Astrocyte (in vitro differentiated cells and primary cell): ENCODE results near the gene NPY2R. TPM values are rescaled to one million over a fixed set of nuclear protein-coding genes. Genes with fewer than 3 reads are reported as not detected.
A peak's percentile ranks its signal among the peaks of the same experiment; 100 is the strongest.

Experiments used
- DNase-seq: peaks from one replicate; pipeline ENCODE4 v3.0.0-alpha.2; 2010; ENCODE audit warnings: low read depth
- FAIRE-seq: peaks from 2 replicates; lab custom pipeline; 2011; peaks lifted over from hg19 to GRCh38; lab: Jason Lieb, UNC
- H2AFZ ChIP-seq: 2 replicates; pipeline ENCODE4 v1.6.0; 2012; ENCODE audit warnings: low read depth, low read length, inconsistent platforms
- H3K27ac ChIP-seq: 2 replicates; pipeline ENCODE4 v1.5.1; 2011; ENCODE audit warnings: low read depth, low read length, inconsistent platforms
- H3K27me3 ChIP-seq: 2 replicates; pipeline ENCODE4 v1.6.0; 2011; ENCODE audit warnings: low read length, inconsistent platforms; ENCODE audit not compliant: insufficient read depth
- H3K36me3 ChIP-seq: 2 replicates; pipeline ENCODE4 v1.5.1; 2011; ENCODE audit warnings: low read length, inconsistent platforms; ENCODE audit not compliant: insufficient read depth
- H3K4me1 ChIP-seq: 2 replicates; pipeline ENCODE4 v1.5.1; 2011; ENCODE audit warnings: low read length, inconsistent platforms; ENCODE audit not compliant: insufficient read depth
- H3K4me2 ChIP-seq: 2 replicates; pipeline ENCODE4 v1.6.0; 2012; ENCODE audit warnings: low read length, inconsistent platforms
- H3K4me3 ChIP-seq: 2 replicates; pipeline ENCODE4 v1.5.1; 2011; ENCODE audit warnings: low read depth, mild to moderate bottlenecking, low read length, inconsistent platforms; ENCODE audit not compliant: insufficient read depth
- H3K79me2 ChIP-seq: 2 replicates; pipeline ENCODE4 v1.6.0; 2012; ENCODE audit warnings: mild to moderate bottlenecking, low read length, inconsistent platforms; ENCODE audit not compliant: insufficient read depth
- H3K9ac ChIP-seq: 2 replicates; pipeline ENCODE4 v1.6.0; 2012; ENCODE audit warnings: mild to moderate bottlenecking, low read length, inconsistent platforms
- H3K9me3 ChIP-seq: 2 replicates; pipeline ENCODE4 v1.5.1; 2012; ENCODE audit warnings: low read depth, mild to moderate bottlenecking, low read length, inconsistent platforms; ENCODE audit not compliant: insufficient read depth
- H4K20me1 ChIP-seq: 2 replicates; pipeline ENCODE4 v1.6.0; 2012; ENCODE audit warnings: low read length, inconsistent platforms; ENCODE audit not compliant: insufficient read depth
- H3K27ac Mint-ChIP-seq: one replicate; pipeline ENCODE4 v1.8.0; 2021; ENCODE audit warnings: mild to moderate bottlenecking, mixed read lengths; ENCODE audit not compliant: unreplicated experiment
- H3K27me3 Mint-ChIP-seq: one replicate; pipeline ENCODE4 v1.8.0; 2021; ENCODE audit warnings: low read depth, mixed read lengths; ENCODE audit not compliant: unreplicated experiment
- H3K36me3 Mint-ChIP-seq: one replicate; pipeline ENCODE4 v1.8.0; 2021; ENCODE audit warnings: low read depth, mixed read lengths; ENCODE audit not compliant: unreplicated experiment
- H3K4me1 Mint-ChIP-seq: one replicate; pipeline ENCODE4 v1.8.0; 2021; ENCODE audit warnings: low read depth, mixed read lengths; ENCODE audit not compliant: unreplicated experiment
- H3K4me3 Mint-ChIP-seq: one replicate; pipeline ENCODE4 v1.8.0; 2021; ENCODE audit warnings: mild to moderate bottlenecking, moderate library complexity, mixed read lengths; ENCODE audit not compliant: unreplicated experiment
- H3K9me3 Mint-ChIP-seq: one replicate; pipeline ENCODE4 v1.8.0; 2021; ENCODE audit warnings: mild to moderate bottlenecking, mixed read lengths; ENCODE audit not compliant: unreplicated experiment
- CTCF ChIP-seq: IDR thresholded peaks from 2 replicates; pipeline ENCODE4 v1.5.1; 2011; ENCODE audit warnings: low read depth, mild to moderate bottlenecking, inconsistent platforms, low read length, moderate library complexity; ENCODE audit not compliant: insufficient read depth
- EZH2 ChIP-seq: IDR thresholded peaks from 2 replicates; pipeline ENCODE4 v1.6.1; 2012; ENCODE audit warnings: mild to moderate bottlenecking, low read length, inconsistent platforms; ENCODE audit not compliant: insufficient read depth
- total RNA-seq: library from RNA; stranded (reverse); gene quantifications from 2 replicates; pipeline ENCODE4 v1.2.1, GENCODE V29; 2021

The NPY2R gene
- total RNA-seq, 1 donor from 2014 or later, result 0.09 TPM

- H3K27ac Mint-ChIP-seq, result no peak overlapping the region
- no peaks in the 10 kb centered on the region for H3K27me3 Mint-ChIP-seq
- no peaks in the 10 kb centered on the region for H4K20me1 ChIP-seq
- H3K4me2 ChIP-seq, result no peak overlapping the region
- no peak for DNase-seq
- H3K9me3 Mint-ChIP-seq, result no peaks in the 10 kb centered on the region
- no peaks in the 10 kb centered on the region for H3K4me1 Mint-ChIP-seq
- H3K9me3 ChIP-seq, result no peaks in the 10 kb centered on the region
- no peaks in the 10 kb centered on the region for H3K27me3 ChIP-seq
- no peak for TF ChIP-seq CTCF
- TF ChIP-seq EZH2, result no peak
- no peak overlapping the region for H3K4me3 Mint-ChIP-seq
- FAIRE-seq, result no peak
- no peak overlapping the region for H3K4me3 ChIP-seq
- no peaks in the 10 kb centered on the region for H3K36me3 ChIP-seq
- no peak overlapping the region for H3K27ac ChIP-seq
- H3K4me1 ChIP-seq, result no peaks in the 10 kb centered on the region
- no peak overlapping the region for H3K9ac ChIP-seq
- H3K36me3 Mint-ChIP-seq, result no peaks in the 10 kb centered on the region
- no peak overlapping the region for H2AFZ ChIP-seq
- no peaks in the 10 kb centered on the region for H3K79me2 ChIP-seq
Measured at GRCh38 chr4:155174668-155175067, 33.8 kb upstream of the NPY2R start.

- TF ChIP-seq CTCF, result no peak
- TF ChIP-seq EZH2, result no peak
- Mint-ChIP-seq H3K4me1 (no peaks in the 10 kb centered on the region), H3K27ac (no peak overlapping the region), H3K36me3 (no peaks in the 10 kb centered on the region), H3K4me3 (no peak overlapping the region), H3K27me3 (no peaks in the 10 kb centered on the region), H3K9me3 (no peaks in the 10 kb centered on the region)
- no peaks in the 10 kb centered on the region for H3K79me2 ChIP-seq
- no peaks in the 10 kb centered on the region for H4K20me1 ChIP-seq
- H3K4me2 ChIP-seq, result no peak overlapping the region
- no peak overlapping the region for H3K9ac ChIP-seq
- no peaks in the 10 kb centered on the region for H3K27me3 ChIP-seq
- H3K36me3 ChIP-seq, result no peaks in the 10 kb centered on the region
- no peak overlapping the region for H3K4me3 ChIP-seq
- DNase-seq (peak; percentile 2), FAIRE-seq (no peak)
- no peak overlapping the region for H3K27ac ChIP-seq
- H2AFZ ChIP-seq, result no peak overlapping the region
- H3K9me3 ChIP-seq, result no peaks in the 10 kb centered on the region
- H3K4me1 ChIP-seq, result no peaks in the 10 kb centered on the region
Measured at GRCh38 chr4:155179216-155179615, 29.2 kb upstream of the NPY2R start.

- no peaks in the 10 kb centered on the region for H3K79me2 ChIP-seq
Measured at GRCh38 chr4:155186972-155187371, 21.5 kb upstream of the NPY2R start.

More at GRCh38 chr4:155186972-155187371, 21.5 kb upstream of the NPY2R start:
- H3K4me3 ChIP-seq, result no peak overlapping the region
- no peaks in the 10 kb centered on the region for H3K27me3 ChIP-seq
- no peak overlapping the region for H3K27ac ChIP-seq
- no peak overlapping the region for H2AFZ ChIP-seq
- no peak overlapping the region for H3K9ac ChIP-seq
- no peaks in the 10 kb centered on the region for H3K36me3 ChIP-seq
- Mint-ChIP-seq H3K27me3 (no peaks in the 10 kb centered on the region), H3K36me3 (no peaks in the 10 kb centered on the region), H3K4me3 (no peak overlapping the region), H3K9me3 (no peaks in the 10 kb centered on the region), H3K4me1 (no peaks in the 10 kb centered on the region), H3K27ac (no peak overlapping the region)
- no peaks in the 10 kb centered on the region for H3K9me3 ChIP-seq
- no peaks in the 10 kb centered on the region for H4K20me1 ChIP-seq
- DNase-seq (no peak), FAIRE-seq (no peak)
- no peak overlapping the region for H3K4me2 ChIP-seq
- no peaks in the 10 kb centered on the region for H3K4me1 ChIP-seq
- TF ChIP-seq CTCF, result no peak
- no peak for TF ChIP-seq EZH2
